Astrocyte (in vitro differentiated cells and primary cell): Measurements from ENCODE around the gene CHCHD6.

ENCODE experiments used
- CTCF ChIP-seq: IDR thresholded peaks from 2 replicates; pipeline ENCODE4 v1.5.1; 2011; ENCODE audit warnings: low read depth, mild to moderate bottlenecking, inconsistent platforms, low read length, moderate library complexity; ENCODE audit not compliant: insufficient read depth
- EZH2 ChIP-seq: IDR thresholded peaks from 2 replicates; pipeline ENCODE4 v1.6.1; 2012; ENCODE audit warnings: mild to moderate bottlenecking, low read length, inconsistent platforms; ENCODE audit not compliant: insufficient read depth

GRCh38 chr3:126913524-126913923, 209.5 kb downstream of the CHCHD6 start:
- TF ChIP-seq CTCF = no peak
- TF ChIP-seq EZH2 = no peak
